Measurements from ENCODE around the gene LRFN2.

The LRFN2 gene

DNA sequence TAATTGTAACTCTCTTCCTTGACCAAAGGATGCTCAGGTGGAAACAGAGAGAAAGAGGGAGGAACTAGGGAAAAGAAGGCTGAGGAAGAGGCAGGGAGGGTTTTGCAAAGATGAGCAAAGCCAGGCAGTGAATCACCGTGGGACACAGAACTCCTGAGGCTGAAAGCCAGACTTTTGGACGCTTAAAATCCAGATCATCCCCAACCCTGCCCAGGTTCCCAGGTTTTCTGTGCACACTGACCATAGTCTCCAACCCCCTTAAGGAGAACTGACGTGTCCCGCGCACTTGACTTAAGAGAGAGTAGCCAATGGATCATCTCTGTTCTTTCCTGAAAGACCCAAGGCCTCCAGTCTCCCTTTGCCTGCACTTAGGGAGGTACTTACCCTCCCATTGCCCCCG lies 75.3 kb downstream of the LRFN2 start:
- DNase-seq: no peak

GRCh38 chr6:40510442-40510841 lies 76.7 kb downstream of the LRFN2 start:
- no peak for DNase-seq

DNA sequence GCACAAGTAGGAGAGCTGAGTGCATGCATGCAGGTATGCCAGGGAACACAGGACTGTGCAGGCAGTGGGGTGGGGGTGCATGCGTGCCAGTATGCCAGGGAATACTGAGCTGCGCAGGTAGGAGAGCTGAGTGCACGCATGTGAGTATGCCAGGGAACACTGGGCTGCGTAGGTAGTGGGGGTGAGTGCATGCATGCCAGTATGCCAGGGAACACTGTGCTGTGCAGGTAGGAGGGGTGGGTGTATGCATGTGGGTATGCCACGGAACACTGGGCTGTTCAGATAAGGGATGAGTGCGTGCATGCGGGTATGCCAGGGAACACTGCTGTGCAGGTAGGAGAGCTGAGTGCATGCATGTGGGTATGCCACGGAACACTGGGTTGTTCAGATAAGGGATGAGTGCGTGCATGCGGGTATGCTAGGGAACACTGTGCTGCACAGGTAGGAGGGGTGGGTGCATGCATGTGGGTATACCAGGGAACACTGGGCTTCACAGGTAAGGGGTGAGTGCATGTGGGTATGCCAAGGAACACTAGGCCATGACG lies 77.4 kb downstream of the LRFN2 start:
- no peak for DNase-seq

DNA sequence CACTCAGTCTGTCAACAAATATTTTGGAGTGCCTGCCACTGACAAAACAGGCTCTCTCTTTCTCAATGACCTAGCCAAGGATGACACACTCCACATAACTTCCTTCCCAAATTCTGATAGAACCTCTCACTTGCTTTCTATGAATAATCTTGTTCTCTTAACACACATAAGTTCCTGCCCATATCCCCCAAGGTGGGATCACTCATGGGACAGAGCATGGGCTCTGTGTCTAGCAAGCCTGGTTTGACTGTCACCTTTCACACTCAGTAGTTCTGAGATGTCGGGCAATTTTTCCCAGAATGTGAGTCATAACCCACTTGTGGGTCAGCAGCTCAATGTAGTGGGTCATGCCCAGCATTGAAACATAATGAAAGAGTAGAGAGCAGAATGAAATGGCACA lies 78.1 kb downstream of the LRFN2 start:
- no peak for DNase-seq

DNA sequence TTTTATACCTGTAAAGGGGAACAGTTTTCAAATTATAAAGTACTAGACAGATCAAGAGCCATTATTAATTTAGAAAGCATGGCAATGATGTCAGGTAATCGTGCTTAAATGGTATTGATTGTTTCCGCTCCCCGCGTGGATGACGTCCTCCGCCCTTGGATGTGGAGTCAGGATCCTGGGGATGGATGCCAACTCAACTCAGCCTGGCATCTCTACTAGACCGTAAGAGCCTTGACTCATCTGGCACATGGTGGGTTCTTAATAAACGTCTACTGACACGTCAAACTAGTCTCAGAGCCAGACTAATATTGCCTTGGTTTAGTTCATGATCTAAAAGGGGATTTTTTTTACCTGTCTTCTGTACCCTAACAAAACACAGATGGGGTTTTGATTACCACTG lies 80.2 kb downstream of the LRFN2 start:
- DNase-seq: no peak

DNA sequence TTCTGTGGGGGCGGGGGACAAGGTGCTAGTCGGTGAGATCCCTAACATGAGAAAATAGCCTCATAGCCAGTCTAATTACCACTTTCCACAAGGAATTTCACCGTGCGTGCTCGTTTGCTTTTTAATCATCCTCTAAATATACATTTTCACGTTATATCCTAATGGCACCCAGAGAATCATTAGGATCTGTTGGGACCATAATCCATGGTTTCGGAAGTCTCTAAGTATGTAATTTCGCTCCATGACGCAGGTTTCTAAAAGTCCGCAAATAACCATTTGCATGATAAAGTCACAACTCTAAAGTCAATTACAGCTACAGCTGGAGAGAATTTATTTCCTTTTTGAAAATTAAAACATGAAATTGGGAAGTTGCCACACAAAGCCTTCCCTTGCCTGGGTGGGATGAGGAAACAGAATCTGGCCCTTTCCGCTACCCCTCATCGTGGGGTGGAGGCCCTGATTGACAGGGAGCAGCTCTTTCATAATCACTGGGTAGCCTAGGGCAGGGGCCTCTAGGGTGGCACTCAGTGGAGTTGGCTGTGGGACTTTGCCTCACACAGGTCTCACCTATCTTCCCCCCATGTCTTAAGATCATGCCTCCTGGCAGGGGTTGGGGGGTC lies 81.9 kb downstream of the LRFN2 start:
- no peak for DNase-seq

- DNase-seq: no peak
Measured at GRCh38 chr6:40504274-40504673, 82.9 kb downstream of the LRFN2 start.

GRCh38 chr6:40500227-40500626 lies 86.9 kb downstream of the LRFN2 start:
- no peak for DNase-seq

- no peak for DNase-seq
Measured at GRCh38 chr6:40499215-40499614, 87.9 kb downstream of the LRFN2 start.

GRCh38 chr6:40498148-40498547 lies 89.0 kb downstream of the LRFN2 start:
- no peak for DNase-seq

- DNase-seq: no peak
Measured at GRCh38 chr6:40492187-40492586, 95.0 kb downstream of the LRFN2 start.

DNA sequence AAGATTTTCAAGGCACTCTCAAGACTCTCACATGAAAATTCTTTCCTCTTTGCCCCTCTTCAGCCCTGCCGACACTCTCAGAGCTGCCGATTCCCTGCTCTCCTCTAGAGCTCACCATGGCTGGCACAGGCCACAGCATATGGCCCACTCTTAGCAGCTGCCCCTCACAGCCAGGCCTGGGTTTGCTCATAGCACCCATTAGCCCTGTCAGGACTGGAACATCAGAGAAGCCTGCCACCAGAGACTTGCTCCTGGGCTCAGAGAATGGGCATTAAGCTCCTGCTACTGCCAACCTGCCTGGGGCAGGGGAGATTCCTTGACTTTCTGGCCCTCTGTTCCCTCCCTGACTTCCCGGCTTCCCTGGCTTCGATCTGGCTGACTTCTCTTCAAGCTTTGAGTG lies 96.7 kb downstream of the LRFN2 start:
- DNase-seq: no peak

DNA sequence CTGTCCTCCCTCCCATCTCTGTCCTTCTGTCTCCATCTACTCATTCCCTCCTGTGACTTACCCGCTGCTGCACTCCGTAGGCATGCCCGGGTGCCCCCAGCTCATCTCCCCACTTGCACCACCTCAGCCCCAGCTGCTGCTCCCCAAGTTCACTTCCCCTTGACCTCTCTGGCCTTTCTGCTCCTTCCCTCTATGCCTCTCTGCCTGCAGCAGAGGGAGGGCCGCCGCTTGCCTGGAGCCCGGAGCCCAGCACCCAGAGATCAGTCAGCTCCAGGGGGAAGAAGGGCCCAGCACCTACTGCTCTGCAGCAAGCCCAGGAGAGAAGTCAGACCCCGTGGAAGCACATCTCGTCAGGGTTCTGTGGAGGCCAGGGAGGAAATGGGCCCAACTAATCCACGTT lies 97.4 kb downstream of the LRFN2 start:
- no peak for DNase-seq

GRCh38 chr6:40486576-40486975 lies 100.6 kb downstream of the LRFN2 start:
- DNase-seq: no peak

DNA sequence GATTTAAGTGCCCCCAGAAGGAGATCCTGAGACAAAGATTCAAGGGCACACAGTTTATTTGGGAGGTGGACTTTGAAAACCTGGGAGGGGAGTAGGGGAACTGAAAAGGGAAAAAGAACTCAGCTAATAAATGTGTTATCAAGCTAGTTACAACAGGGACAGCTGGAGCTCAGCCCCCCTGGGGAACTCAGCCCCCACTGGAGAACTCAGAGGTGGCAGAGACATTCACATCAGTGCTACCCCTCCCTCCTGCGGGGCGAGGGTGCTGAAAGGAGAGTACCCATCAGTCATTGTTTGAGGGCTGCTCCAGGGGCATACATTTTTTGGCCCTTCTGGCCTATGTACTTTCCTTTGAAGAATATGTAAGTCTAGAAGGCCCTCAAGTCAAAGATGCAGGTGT lies 101.4 kb downstream of the LRFN2 start:
- DNase-seq: no peak

GRCh38 chr6:40485300-40485699 lies 101.9 kb downstream of the LRFN2 start:
- DNase-seq: no peak

- no peak for DNase-seq
Measured at GRCh38 chr6:40484066-40484465, 103.1 kb downstream of the LRFN2 start.

DNA sequence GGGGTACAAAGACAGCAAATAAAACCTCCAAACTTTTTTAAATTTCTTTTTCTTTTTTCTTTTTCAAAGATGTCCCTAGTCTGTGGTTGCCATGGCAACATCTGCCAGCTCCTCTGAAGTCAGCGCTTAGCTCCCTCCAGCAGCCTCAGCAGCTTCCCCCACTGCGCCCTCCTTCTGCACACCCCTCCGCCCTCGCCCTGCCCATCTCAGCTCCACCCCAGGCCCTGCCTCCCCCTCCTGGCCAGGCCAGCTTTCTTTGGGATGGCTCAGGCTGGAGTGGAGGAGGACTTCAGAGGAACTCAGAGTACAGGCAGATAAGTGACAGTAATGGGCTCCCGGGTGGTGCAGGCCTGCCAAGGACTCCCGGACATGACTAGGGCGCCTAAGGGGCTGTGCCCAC lies 104.6 kb downstream of the LRFN2 start:
- DNase-seq: no peak

- no peak for DNase-seq
Measured at GRCh38 chr6:40480678-40481077, 106.5 kb downstream of the LRFN2 start.

GRCh38 chr6:40479706-40480105 lies 107.5 kb downstream of the LRFN2 start:
- DNase-seq: no peak

GRCh38 chr6:40477246-40478126 lies 109.7 kb downstream of the LRFN2 start:
- no peak for DNase-seq

- no peak for DNase-seq
Measured at GRCh38 chr6:40476673-40477072, 110.5 kb downstream of the LRFN2 start.

DNA sequence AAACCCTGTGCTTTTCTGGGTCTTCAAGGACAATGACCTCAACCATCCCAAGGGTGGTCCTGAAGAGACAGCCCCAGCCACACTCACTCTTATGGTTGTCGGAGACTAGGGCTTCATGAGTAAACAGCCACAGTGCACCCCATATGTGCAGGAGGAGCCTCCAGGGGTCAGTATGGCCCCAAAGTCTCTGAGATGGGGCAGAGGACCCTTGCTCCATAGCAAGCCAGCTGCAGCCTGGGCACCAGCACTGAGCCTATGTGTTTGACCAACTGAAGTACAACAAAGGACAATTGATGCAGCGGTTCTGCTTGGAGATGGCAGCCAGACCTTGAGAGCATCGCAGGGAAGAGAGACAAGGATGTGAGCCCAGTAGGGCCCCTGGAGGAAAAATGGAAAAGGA lies 112.2 kb downstream of the LRFN2 start:
- no peak for DNase-seq

DNA sequence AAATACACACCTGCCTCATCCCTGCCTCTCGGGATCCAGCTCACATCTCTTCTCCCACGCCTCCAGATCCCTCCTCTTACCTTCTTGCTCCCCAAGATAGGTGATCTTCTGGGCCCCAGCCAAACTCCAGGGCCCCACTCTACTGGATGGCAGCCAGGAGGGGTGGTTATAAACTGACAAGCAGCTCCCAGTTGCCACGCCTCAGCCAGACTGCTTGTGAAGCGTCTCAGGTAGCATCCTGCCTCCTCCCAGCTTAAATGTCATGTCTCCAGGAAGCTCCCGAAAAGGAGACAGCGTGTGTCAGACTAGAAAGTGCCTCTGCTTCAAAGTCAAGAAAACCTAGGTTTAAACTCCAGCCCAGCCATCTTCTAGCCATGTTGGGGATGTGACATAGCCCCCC lies 114.1 kb downstream of the LRFN2 start:
- no peak for DNase-seq
